Dermis microvascular lymphatic vessel endothelial cell (primary cell): ENCODE results near the gene AMACR. TPM values are rescaled to one million over a fixed set of nuclear protein-coding genes. Genes with fewer than 3 reads are reported as not detected.
"Not testable (repeated sequence)": the region's sequence is repeated elsewhere in the genome, so short reads cannot be mapped to it uniquely, and the experiment has no call there.

ENCODE experiments used
- DNase-seq, 2 donors: peaks; one replicate each; pipeline versions ENCODE4 v3.0.0 to v3.0.0-alpha.2; 2010; ENCODE audit warnings: low read depth in 2 of 2
- total RNA-seq: library from RNA; depleted of rRNA; stranded (reverse); fragments of >200 nt; gene quantifications from 2 replicates; pipeline ENCODE4 v1.2.1, GENCODE V29; 2014

AMACR gene
- total RNA-seq, 1 donor from 2014 or later, result 6.9 TPM

GRCh38 chr5:33969572-33970452, 38.0 kb downstream of the AMACR start:
- DNase-seq, result peak; percentile 6 to 52

- no peak for DNase-seq
These were observed 39.4 kb downstream of the AMACR start for GRCh38 chr5:33968211-33969005.

- no peak for DNase-seq
These were observed 41.0 kb downstream of the AMACR start for GRCh38 chr5:33966805-33967204.

- DNase-seq, result no peak
These were observed 43.6 kb downstream of the AMACR start for GRCh38 chr5:33964132-33964700.

- DNase-seq, result no peak
These were observed 49.7 kb downstream of the AMACR start for GRCh38 chr5:33958176-33958575.

- no peak for DNase-seq
These were observed 50.2 kb downstream of the AMACR start for GRCh38 chr5:33957577-33958150.

- DNase-seq, result not testable (repeated sequence)
These were observed 55.7 kb downstream of the AMACR start for GRCh38 chr5:33952175-33952574.

GRCh38 chr5:33944543-33945132, 63.2 kb downstream of the AMACR start:
- no peak for DNase-seq

GRCh38 chr5:33941090-33941489, 66.8 kb downstream of the AMACR start:
- DNase-seq, result no peak

- DNase-seq, result no peak
These were observed 68.1 kb downstream of the AMACR start for GRCh38 chr5:33939556-33940262.

GRCh38 chr5:33938881-33939280, 69.0 kb downstream of the AMACR start:
- DNase-seq, result no peak

- DNase-seq, result no peak
These were observed 69.4 kb downstream of the AMACR start for GRCh38 chr5:33938507-33938796.

- no peak for DNase-seq
These were observed 69.9 kb downstream of the AMACR start for GRCh38 chr5:33937707-33938506.

- no peak for DNase-seq
These were observed 70.7 kb downstream of the AMACR start for GRCh38 chr5:33937017-33937706.

GRCh38 chr5:33936381-33937016, 71.4 kb downstream of the AMACR start, which contains the start of gene RXFP3:
Gene RXFP3 (plus strand): TSS chr5:33936386. CDS start chr5:33936741, 355 bp downstream.
- no peak for DNase-seq
